Left hindlimb (tissue), 1 donor: ENCODE measurements around the gene HDGFL2.

Experiments used
- DNase-seq: peaks from one replicate; pipeline ENCODE4 v3.0.0-alpha.2; 2018

Gene HDGFL2

DNA sequence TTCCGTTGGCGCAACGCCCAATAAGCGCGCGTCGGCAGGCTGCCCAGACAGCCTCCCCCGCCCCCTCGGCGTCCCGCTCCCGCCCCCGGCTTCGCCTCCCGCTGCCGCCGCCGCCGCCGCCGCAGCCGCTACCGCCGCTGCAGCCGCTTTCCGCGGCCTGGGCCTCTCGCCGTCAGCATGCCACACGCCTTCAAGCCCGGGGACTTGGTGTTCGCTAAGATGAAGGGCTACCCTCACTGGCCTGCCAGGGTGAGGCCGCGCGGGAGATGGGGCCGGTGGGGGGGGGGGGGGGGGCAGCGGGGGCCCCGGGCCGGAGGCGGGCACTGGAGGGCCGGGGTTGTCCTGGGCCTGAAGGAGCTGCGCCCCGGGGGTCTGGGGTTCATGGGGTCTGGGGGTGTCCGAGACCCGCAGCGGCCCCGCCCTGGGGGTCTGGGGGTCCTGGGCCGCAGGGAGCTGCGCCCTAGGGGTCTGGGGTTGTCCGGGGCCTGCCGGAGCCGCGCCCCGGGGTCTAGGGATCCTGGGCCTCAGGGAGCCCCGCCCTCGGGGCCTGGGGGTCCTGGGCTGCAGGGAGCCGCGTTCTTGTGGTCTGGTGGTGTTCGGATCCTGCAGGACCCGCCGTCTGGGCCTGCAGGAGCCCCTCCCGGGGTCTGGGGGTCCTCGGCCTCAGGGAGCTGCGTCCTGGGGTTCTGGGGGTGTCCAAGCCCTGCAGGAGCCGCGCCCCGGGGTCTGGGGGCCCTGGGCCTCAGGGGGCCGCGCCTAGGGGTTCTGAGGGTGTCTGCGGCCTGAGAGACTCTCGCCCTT, at the start of gene HDGFL2:
TSS of gene HDGFL2 (plus strand) at position 124 of the 801 bp plus-strand sequence. CDS start at position 178, 54 bp downstream.
- DNase-seq: no peak

DNA sequence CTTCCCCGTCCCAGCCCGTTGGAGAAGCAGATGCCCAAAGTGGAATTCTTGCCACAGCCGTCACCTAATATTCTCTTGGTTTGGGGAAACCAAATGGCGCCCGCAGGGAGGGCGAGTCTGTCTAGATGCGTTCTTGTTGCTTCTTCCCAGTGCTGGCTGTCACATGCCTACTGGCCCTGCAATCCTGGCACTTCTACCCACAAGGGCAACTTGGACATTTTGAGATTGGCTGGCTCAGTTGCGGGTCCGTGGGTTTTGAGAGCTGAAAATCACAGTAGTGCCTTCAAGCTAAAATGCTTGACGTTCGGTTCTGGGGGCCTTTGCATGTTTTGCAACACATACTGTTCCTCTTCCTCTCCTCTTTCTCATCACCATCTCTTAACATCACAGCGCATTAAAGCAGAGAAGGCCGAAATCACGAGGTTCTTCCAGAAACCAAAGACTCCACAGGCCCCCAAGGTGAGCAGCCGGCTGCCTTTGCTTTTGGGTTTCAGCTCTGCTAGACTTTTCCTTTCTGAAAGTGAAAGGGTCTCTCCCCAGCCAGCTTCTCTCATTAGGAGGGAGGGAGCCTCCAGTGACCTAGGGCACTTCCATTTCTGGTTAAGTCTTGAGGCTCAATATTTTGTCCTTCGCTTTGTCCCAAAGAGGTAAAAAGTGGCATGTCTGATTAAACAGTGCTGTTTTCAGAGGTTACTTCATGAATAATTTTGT, 48.5 kb upstream of the HDGFL2 start:
- DNase-seq: no peak

DNA sequence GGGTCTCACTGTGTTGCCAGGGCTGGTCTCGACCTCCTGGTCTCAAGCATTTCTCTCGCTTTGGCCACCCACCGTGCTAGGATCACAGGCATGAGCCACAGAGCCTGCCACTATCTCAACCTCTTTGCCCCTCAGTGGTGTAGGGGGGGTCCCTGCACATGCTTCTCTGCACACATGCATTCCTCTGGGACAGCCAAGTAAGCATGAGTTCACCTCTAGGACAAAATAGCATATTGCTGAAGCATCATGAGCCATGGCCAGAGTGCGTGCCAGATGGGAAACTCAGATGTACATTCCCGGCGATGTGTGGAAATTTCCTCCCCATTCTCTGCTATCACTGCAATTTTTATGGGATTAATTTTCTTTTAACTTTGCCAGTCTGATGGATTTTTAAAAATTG, 46.6 kb upstream of the HDGFL2 start:
- no peak for DNase-seq

DNA sequence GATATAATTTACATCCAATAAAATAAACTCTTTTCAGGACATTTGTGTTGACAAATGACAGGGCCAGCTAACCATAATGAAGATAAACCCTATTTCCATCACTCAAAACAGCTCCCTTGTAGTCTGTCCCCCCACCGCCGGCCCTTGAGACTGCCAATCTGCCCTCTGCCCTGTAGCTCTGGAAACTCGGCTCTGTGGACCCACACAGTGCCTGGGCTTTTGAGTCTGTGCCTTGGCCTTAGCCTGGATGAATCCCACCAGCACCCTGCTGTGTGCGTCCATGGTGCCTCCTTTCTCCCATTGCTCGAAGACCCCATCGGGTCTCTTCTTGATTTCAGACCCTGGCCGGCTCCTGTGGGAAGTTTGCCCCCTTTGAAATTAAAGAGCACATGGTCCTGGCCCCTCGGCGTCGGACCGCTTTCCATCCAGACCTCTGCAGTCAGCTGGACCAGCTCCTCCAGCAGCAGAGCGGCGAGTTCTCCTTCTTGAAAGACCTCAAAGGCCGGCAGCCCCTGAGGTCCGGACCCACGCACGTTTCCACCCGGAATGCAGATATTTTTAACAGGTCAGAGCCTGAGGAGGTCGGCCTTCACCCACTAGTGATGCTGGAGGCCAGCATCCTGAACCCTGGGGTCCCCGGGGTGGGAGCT, 43.6 kb upstream of the HDGFL2 start:
- DNase-seq: no peak

DNA sequence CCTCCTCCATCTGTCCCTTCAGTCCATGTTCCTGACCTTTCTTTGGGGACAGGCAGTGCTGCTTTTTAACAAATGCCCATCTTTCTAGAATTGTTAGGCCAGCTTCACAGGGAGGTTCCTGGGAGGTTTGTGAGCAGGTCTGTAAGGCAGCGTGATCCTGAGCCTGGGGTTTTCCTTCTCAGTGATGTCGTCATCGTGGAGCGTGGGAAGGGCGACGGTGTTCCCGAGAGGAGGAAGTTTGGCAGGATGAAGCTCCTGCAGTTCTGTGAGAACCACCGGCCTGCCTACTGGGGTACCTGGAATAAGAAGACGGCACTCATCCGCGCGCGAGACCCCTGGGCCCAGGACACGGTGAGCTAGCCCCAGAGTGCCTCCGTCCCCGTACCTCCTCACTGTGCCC, 42.8 kb upstream of the HDGFL2 start:
- no peak for DNase-seq

DNA sequence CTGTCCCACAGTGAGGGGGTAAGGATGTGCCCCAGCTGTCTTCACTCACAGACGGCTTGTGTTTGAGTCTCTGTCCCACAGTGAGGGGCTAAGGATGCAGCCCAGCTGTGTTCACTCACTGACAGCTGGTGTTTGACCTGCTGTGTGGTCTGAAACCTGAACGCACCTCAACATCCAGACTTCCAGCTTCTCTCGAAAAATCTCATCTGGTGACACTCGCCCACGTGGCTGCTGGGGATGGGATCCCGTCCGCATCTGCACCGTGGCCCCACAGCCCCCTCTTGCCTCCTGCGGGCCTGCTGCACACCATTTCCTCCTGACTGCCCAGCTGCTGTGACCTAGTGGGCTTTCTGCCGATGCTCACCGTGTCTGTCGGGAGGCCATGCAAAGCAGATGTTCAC, 42.3 kb upstream of the HDGFL2 start:
- DNase-seq: no peak

DNA sequence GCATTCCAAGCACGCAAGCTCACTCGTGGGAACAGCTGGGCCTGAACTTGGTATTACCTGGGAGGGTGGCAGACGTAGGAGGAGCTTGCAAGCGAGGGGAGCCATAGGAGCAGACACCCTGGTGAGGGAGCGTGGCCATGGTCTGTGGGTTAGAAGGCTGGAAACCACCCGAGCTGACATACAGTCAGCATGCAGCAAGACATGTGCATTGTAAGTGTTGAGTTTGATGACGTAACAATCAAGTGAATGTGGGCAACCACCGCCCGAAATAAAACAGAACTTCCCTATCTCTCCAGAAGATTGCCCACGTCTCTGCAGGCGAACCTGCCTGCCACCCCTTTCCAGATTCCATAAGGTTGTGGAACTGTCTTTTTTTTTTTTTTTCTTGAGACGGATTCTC, 41.3 kb upstream of the HDGFL2 start:
- DNase-seq: no peak

DNA sequence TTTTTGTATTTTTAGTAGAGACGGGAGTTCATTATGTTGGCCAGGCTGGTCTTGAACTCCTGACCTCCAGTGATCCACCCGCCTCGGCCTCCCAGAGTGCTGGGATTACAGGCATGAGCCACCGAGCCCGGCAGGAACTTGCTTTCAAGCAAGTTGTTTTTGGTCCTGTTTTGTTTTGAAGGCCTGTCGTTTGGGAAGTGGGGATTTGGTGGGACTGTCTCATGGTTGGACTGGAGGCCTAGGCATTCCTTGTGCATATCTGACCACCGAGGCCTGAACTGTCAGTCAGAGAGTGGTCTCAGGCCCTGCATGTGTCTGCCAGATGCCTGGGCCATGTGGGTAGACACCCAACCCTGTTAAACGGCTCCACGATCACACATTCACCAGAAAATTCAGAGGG, 40.8 kb upstream of the HDGFL2 start:
- no peak for DNase-seq

DNA sequence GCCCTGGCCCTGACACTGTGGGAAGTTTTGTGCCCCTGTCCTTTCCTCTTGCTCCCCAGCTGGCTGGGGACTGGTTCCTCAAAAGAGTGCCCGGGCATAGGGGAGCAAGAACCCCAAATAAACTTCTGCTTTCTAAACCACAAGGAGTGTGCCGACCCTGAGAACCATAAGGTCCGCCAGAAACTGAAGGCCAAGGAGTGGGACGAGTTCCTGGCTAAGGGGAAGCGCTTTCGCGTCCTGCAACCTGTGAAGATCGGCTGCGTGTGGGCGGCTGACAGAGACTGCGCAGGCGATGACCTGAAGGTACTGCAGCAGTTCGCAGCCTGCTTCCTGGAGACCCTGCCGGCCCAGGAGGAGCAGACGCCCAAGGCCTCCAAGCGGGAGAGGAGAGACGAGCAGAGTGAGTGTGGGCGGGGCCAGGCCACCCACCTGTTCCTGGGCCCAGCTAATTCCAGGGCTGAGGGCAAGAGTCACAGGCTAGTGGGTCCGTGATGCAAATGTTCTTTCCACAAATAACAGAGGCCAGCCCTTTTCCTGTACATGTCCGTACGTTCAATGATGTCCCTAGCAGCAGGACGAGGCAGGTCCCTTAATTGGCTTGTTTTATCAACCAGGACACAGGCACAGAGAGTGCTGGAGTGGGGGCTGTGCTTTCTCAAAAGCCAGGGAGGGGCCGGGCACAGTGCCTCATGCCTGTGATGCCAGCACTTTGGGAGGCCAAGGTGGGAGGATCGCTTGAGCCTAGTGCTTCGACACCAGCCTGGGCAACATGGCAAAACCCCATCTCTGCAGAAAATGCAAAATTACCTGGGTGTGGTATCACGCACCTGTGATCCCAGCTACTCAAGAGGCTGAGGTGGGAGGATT, 40.1 kb upstream of the HDGFL2 start:
- no peak for DNase-seq

DNA sequence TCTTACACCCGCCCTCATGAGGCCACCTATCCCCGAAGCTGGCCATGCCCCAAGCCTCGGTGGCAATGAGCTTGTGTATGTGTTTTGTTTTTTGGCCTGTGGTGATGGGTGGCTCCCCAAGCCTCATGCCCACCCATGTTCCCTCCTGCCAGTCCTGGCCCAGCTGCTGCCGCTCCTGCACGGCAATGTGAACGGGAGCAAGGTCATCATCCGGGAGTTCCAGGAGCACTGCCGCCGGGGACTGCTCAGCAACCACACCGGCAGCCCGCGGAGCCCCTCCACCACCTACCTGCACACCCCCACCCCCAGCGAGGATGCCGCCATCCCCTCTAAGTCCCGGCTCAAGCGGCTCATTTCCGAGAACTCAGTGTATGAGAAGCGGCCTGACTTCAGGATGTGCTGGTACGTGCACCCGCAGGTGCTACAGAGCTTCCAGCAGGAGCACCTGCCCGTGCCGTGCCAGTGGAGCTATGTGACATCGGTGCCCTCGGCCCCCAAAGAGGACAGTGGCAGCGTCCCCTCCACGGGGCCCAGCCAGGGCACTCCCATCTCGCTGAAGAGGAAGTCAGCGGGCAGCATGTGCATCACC, 39.1 kb upstream of the HDGFL2 start:
- DNase-seq: no peak

DNA sequence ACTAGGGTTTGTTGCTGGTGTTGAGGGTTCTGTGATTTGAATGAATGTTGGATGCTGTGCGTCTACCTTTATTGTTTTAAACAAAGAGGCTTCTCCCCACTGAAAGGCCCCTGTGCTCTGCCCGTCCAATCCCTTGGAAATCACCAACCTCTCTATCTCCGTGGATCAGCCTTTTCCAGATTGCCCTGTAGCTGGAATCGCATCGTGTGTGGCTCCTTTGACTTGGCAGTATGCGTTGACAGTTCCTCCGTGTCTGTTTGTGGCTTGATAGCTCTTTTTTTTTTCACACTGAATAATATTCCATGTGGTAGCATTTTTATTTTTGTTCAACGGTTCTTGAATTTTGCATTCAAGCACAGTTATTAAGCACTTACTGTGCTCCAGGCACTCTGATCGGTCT, 37.7 kb upstream of the HDGFL2 start:
- DNase-seq: no peak

DNA sequence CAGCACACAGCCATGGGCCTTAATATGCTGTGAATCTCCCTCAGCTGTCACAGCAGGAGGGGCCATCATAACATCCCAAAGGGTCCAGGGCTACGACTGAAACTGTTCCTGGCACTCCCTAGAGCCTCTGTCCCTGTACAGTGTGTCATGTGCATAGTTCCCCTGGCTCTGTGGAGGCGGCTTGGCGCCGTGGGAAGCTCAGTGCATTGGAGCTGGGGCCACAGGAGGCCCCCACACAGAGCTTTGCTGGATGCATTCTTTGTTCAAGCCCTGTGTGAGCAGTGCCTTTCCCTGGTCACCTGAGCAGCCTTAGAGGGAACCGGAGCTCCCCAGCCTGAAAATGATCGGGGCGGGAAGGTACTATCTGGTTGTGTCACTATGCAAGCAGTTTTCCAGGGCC, 35.9 kb upstream of the HDGFL2 start:
- DNase-seq: no peak

DNA sequence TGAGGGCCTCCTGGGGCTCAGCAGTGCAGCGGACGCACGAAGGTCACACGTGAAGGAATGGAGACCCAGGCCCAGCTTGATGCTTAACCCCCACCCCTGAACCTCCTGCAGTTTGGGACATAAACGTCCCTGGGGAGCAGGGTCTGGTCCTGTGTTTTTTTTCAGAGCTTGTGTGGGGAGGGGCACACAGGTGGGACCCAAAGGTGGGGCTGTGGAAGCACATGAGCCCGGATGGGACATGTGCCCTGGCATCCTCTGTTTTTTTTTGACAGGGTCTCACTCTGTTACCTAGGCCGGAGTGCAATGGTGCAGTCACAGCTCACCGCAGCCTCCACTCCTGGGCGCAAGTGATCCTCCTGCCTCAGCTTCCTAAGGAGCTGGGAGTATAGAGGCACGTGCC, 35.0 kb upstream of the HDGFL2 start:
- no peak for DNase-seq

DNA sequence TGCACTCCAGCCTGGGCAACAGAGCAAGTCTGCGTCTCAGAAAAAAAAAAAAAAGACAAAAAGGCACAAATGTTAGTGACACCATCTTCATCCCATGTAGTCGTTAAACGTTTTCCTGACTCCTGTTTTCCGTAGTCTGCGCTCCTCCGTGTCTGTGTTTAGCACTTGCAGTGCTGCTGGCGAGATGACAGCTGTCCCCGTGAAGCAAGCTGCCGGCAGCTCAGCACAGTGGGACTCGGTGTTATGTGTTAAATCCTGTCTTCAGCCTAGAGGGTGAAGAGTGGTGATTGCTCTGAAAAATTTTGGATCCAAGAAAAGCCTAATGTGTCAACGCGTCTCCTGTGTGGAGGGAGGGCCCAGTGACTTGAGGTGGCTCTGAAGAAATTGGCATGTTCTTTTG, 32.9 kb upstream of the HDGFL2 start:
- no peak for DNase-seq

DNA sequence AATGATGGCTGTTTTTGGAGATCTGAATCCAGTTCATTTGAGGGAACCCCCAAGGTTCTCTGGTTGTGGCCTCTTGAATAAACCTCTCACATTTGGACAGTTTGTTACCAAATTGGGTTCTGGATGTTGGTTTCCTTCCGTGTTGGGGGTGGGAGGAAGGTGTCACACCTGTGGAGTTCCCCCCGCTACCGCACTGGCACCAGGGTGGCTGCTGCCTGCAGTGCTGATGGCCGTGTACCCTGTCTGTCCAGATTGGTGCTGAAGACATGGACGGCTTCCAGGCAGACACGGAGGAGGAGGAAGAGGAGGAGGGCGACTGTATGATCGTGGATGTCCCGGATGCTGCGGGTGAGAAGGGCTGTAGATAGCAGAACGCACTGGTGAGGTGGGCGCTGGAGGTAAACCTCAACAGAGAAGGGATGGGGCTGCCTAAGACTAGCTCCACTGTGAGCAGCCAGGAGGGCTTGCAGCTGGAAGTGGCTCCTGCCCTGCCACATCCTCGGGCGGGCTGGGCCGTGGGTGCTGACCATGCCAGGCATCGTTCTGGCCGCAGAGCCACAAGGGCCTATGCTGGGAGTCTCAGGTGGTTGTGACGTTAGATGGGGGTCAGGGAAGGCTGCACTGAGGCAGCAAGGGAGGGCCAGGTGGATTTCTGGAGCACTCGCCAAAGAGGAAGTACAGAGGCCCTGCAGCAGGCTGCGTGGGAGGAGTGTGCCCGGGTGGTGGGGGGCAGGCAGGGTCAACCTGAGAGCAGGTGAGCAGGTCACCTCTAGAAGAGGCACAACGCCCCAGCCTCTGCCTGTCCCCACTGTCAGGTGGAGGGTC, 29.9 kb upstream of the HDGFL2 start:
- no peak for DNase-seq

DNA sequence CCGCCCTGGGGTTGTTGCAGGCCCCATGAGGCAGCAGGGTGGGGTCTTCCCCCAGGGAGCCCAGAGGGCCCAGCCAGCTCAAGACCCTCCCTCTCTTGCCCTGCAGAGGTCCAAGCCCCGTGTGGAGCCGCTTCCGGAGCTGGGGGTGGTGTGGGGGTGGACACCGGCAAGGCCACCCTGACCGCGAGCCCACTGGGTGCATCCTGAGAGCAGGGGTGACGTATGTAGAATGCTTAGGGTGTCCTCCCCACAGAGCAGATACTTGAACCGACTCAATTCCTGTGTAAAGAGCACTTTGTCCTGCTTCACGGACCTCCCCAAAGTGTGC, 29.3 kb upstream of the HDGFL2 start:
- no peak for DNase-seq

DNA sequence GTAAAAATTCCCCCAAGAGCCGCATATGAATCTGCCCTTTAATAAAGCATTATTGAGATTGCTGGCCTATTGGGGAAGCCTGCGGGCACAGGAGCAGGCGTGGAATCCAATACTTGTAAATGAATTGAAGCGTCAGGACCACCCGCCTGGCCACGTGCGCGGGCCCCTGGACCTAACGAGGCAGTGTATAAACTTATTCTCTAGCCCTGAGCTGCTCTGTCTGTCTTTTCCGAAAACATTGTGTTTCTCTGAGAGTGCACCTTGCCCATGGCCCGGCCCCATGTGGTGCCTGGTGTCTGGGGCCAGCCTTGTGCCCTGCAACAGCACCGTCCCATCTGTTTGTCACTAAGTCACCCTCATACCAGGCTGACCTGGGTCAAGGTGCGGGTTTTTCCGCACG, 28.9 kb upstream of the HDGFL2 start:
- DNase-seq: no peak

DNA sequence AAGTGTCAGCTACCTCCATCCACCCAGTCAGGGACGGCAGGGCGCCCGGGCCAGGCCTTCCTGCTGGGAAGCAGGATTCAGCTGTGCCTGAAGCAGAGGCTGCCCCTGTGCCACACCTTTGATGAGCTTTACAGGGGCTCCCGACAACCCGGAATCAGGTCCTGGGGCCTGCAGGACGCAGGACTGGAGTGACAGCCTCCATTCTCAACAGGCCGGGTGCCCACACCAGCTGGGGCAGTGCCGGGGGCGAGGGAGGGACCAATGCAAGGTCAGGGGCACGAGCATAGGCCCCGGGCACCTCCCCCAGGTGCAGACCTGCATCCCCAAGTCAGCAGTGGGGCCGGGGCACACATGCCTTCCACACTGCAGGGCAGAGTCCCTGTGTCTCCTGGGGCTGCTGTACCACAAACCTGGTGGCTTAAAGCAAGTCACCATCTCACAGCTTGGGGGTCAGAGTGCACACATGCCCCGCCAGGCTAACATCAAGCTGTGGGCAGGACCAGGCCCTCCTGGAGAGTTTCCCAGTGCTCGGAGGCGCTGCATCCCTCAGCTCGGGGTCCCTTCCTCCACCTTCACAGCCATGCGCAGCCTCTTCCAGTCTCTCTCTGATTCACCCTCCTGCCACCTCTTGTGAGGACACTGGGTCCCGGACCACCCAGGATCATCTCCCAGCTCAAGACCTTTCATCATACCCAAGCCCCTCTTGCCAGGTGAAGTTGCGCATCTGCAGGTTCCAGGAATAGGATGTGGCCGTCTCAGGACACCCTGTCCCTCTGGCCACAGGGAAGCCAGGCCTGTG, 27.9 kb upstream of the HDGFL2 start:
- DNase-seq: no peak

DNA sequence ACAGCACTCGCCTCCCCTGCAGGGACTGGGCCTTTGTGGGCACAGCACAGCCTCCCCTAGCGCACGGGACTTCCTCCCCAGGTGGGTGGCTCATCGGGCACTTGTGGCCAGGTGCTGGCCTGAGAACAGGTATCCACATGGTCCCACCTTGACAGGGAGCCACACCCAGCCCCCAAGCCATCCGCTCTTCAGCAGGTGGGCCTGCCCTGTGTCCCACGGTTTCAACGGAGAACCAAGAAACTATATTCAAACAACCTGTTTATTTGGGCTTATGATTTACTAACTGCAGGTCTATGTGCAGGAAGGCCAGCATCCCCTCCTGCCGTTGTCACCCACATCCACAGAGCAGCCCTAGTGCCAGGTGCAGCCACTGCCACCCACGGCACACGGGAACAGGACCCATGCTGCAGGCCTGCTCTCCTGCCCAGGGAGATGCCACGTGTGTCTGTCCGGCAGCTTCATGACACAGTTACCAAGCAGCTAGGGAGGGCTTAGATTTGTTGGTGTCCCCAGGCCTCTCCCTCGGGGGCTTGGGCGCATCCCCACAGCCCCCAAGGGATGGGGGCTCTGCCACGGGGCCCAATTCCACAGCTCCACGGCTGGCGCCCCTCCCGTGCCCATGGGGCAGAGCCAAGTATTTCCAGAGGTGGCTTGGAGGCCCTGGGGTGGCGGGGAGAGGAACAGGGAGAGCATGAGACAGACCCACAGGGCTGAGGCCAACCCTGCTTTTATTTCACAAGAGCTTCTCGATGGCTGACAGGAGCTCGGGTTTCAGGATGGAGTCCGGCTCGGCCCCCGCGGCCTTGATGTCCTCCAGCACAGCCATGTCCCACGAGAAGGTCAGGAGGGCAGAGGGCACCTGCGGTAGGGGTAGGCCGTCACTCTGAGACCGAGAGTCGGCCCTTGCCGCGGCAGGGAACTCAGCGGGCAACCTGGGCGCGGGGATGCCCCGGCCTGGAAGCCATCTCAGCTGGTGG, 27.0 kb upstream of the HDGFL2 start:
- no peak for DNase-seq
